K562 (cell line): ENCODE data around the gene NUCB2.

Source experiments
- SMARCC2 ChIP-seq: fragments of 450-650 bp; IDR thresholded peaks from 2 replicates; pipeline ENCODE4 v1.6.1; 2017; ENCODE audit warnings: antibody characterized with exemption, moderate library complexity, mild to moderate bottlenecking, low read depth
- TF ChIP-seq, protein P1 (sequence below), 3 experiments: IDR thresholded peaks in 2 of 3; conservative IDR thresholded peaks in 1 of 3; 2 replicates each; pipeline ENCODE4 v1.5.1; 2011 to 2012; ENCODE audit warnings: low read length in 3 of 3, mild to moderate bottlenecking in 3 of 3, control low read depth in 2 of 3, improper control_type of control experiment in 1 of 3, inconsistent platforms in 1 of 3, low read depth in 1 of 3, mixed read lengths in 1 of 3, moderate library complexity in 1 of 3; ENCODE audit not compliant: insufficient read depth in 2 of 3

DNA sequence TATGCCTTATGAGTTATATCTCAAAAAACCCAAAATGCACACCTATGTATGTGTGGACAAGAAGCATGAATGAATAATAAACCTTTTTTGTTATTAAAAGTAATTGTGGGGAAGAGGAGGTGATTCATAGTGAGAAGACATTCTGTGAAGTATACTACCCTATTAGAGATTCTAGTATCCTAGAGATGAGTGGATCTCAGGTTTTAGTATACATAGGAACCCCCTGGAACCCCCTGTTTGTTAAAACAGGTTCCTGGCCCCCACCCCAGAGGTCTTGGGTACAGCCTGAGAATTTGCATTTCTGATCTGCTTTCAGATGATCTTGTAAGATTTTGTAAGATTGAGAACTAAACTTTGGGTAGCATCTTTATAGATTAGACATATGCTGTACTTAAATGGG lies 17.5 kb downstream of the NUCB2 start:
- TF ChIP-seq, protein P1, sequence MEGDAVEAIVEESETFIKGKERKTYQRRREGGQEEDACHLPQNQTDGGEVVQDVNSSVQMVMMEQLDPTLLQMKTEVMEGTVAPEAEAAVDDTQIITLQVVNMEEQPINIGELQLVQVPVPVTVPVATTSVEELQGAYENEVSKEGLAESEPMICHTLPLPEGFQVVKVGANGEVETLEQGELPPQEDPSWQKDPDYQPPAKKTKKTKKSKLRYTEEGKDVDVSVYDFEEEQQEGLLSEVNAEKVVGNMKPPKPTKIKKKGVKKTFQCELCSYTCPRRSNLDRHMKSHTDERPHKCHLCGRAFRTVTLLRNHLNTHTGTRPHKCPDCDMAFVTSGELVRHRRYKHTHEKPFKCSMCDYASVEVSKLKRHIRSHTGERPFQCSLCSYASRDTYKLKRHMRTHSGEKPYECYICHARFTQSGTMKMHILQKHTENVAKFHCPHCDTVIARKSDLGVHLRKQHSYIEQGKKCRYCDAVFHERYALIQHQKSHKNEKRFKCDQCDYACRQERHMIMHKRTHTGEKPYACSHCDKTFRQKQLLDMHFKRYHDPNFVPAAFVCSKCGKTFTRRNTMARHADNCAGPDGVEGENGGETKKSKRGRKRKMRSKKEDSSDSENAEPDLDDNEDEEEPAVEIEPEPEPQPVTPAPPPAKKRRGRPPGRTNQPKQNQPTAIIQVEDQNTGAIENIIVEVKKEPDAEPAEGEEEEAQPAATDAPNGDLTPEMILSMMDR (IDR thresholded peaks at IDR 0.05 in 2 of 3, conservative IDR thresholded peaks at IDR 0.05 in 1 of 3; ENCODE audit: insufficient read depth in 2 of 3, low read depth in 1 of 3, low read length in 3 of 3): no peak
- no peak for TF ChIP-seq SMARCC2
